SK-N-SH (cell line): Measurements from ENCODE around the gene RIPOR2. TPM values are rescaled to one million over a fixed set of nuclear protein-coding genes. Genes with fewer than 3 reads are reported as not detected.

ENCODE experiments used
- CTCF ChIA-PET: fragments of 300-600, 350-600 bp; formaldehyde crosslinking; extraction: SDS; loops from one replicate; lab custom pipeline; 2021; lab: Yijun Ruan, JAX
- POLR2A ChIA-PET: fragments of 350-600 bp; sonication (Branson Sonifier 250); formaldehyde crosslinking; extraction: SDS; loops from one replicate; lab custom pipeline; 2020; ENCODE audit warnings: antibody characterized with exemption, inconsistent platforms; lab: Yijun Ruan, JAX
- DNase-seq: peaks from one replicate; pipeline ENCODE4 v3.0.0; 2012
- H2AFZ ChIP-seq: fragments of 200-600 bp; sonication (generic); 2 replicates; pipeline ENCODE4 v1.8.1; 2016; ENCODE audit warnings: antibody characterized with exemption, mild to moderate bottlenecking, low read depth
- H3F3A ChIP-seq: fragments of 200-600 bp; sonication (generic); replicated peaks from 2 replicates; pipeline ENCODE3; 2016; ENCODE audit warnings: antibody characterized with exemption, mild to moderate bottlenecking; ENCODE audit not compliant: insufficient read depth
- H3K27ac ChIP-seq, 2 experiments: fragments of 200-500 bp in 1 of 2; fragments of 200-600 bp in 1 of 2; sonication (Bioruptor generic) in 1 of 2; sonication (generic), shearing (Covaris generic) in 1 of 2; 2 replicates each; pipeline versions ENCODE4 v1.5.1 to v1.6.1; 2014 to 2016; ENCODE audit warnings: low read depth in 2 of 2, inconsistent platforms in 1 of 2, low read length in 1 of 2, mild to moderate bottlenecking in 1 of 2, mixed read lengths in 1 of 2
- H3K27me3 ChIP-seq: fragments of 200-600 bp; sonication (generic), shearing (Covaris generic); 2 replicates; pipeline ENCODE4 v1.6.1; 2016; ENCODE audit warnings: mixed run types; ENCODE audit not compliant: insufficient read depth
- H3K36me3 ChIP-seq, 2 experiments: fragments of 200-500 bp in 1 of 2; fragments of 200-600 bp in 1 of 2; sonication (Bioruptor generic) in 1 of 2; sonication (generic) in 1 of 2; replicated peaks in 1 of 2; 2 replicates each; pipeline versions ENCODE3 to v1.5.1; 2014 to 2016; ENCODE audit warnings: low read length in 1 of 2, mild to moderate bottlenecking in 1 of 2; ENCODE audit not compliant: insufficient read depth in 2 of 2, control insufficient read depth in 1 of 2
- H3K4me1 ChIP-seq, 2 experiments: fragments of 200-500 bp in 1 of 2; fragments of 200-600 bp in 1 of 2; sonication (Bioruptor generic) in 1 of 2; sonication (generic), shearing (Covaris generic) in 1 of 2; 2 replicates each; pipeline versions ENCODE4 v1.5.1 to v1.6.1; 2014 to 2016; ENCODE audit warnings: low read depth in 1 of 2, low read length in 1 of 2, mixed run types in 1 of 2; ENCODE audit not compliant: insufficient read depth in 2 of 2, control insufficient read depth in 1 of 2
- H3K4me2 ChIP-seq: fragments of 200-600 bp; sonication (generic), shearing (Covaris generic); 2 replicates; pipeline ENCODE4 v1.6.1; 2017; ENCODE audit warnings: mixed run types
- H3K4me3 ChIP-seq, 2 experiments: fragments of 200-500 bp in 1 of 2; fragments of 200-600 bp in 1 of 2; sonication (Bioruptor generic) in 1 of 2; sonication (generic), shearing (Covaris generic) in 1 of 2; 2 replicates each; pipeline versions ENCODE4 v1.5.1 to v1.8.1; 2014 to 2016; ENCODE audit warnings: low read depth in 2 of 2, inconsistent platforms in 1 of 2, low read length in 1 of 2, mild to moderate bottlenecking in 1 of 2, mixed read lengths in 1 of 2, moderate library complexity in 1 of 2
- H3K79me2 ChIP-seq: fragments of 200-600 bp; sonication (generic); 2 replicates; pipeline ENCODE4 v1.8.1; 2017; ENCODE audit warnings: mild to moderate bottlenecking; ENCODE audit not compliant: insufficient read depth
- H3K9ac ChIP-seq: fragments of 200-600 bp; sonication (generic); 2 replicates; pipeline ENCODE4 v1.6.1; 2017; ENCODE audit warnings: mixed run types
- H3K9me2 ChIP-seq: fragments of 200-600 bp; sonication (generic); 2 replicates; pipeline ENCODE4 v1.6.1; 2017; ENCODE audit warnings: mixed run types
- H3K9me3 ChIP-seq: fragments of 200-600 bp; sonication (generic); 2 replicates; pipeline ENCODE4 v1.6.1; 2017; ENCODE audit warnings: mixed run types, mild to moderate bottlenecking, moderate library complexity
- H4K20me1 ChIP-seq: fragments of 200-600 bp; sonication (generic); 2 replicates; pipeline ENCODE4 v1.6.1; 2017; ENCODE audit warnings: mild to moderate bottlenecking, mixed run types; ENCODE audit not compliant: insufficient read depth
- ELF1 ChIP-seq: IDR thresholded peaks from 2 replicates; pipeline ENCODE4 v1.4.0; 2012
- FOXM1 ChIP-seq: IDR thresholded peaks from 2 replicates; pipeline ENCODE4 v1.4.0; 2012; ENCODE audit warnings: low read depth, mild to moderate bottlenecking
- GABPA ChIP-seq: IDR thresholded peaks from 2 replicates; pipeline ENCODE4 v1.4.0; 2012; ENCODE audit warnings: low read depth, mild to moderate bottlenecking
- GATA2 ChIP-seq: sonication (generic); formaldehyde crosslinking; IDR thresholded peaks from 2 replicates; pipeline ENCODE4 v1.5.0; 2020; ENCODE audit warnings: mild to moderate bottlenecking, missing genetic modification reagents
- MEF2A ChIP-seq: IDR thresholded peaks from 2 replicates; pipeline ENCODE4 v1.4.0; 2012; ENCODE audit warnings: low read depth, borderline replicate concordance
- MXI1 ChIP-seq: IDR thresholded peaks from 2 replicates; pipeline ENCODE4 v1.6.1; 2012; ENCODE audit warnings: mild to moderate bottlenecking, low read depth, low read length, improper control_type of control experiment
- NFIC ChIP-seq: IDR thresholded peaks from 2 replicates; pipeline ENCODE4 v1.4.0; 2012; ENCODE audit warnings: borderline replicate concordance
- TCF12 ChIP-seq: IDR thresholded peaks from 2 replicates; pipeline ENCODE4 v1.4.0; 2012
- WGBS: methylation state at CpG from one replicate; pipeline ENCODE4 v1.1.6; 2017; ENCODE audit warnings: low lambda C conversion rate; 5-methylcytosine and 5-hydroxymethylcytosine counted together
- polyA plus RNA-seq, 3 experiments: library from polyadenylated mRNA; depleted of rRNA; stranded (reverse); fragments of >200 nt; gene quantifications; 2 replicates each; pipeline ENCODE4 v1.2.3, GENCODE V29; 2012
- TF ChIP-seq, protein P1 (sequence below): IDR thresholded peaks from 2 replicates; pipeline ENCODE4 v1.4.0; 2012; ENCODE audit warnings: low read depth
- TF ChIP-seq, protein P2 (sequence below): fragments of 200-600 bp; sonication (generic); IDR thresholded peaks from 2 replicates; pipeline ENCODE4 v1.6.1; 2017; ENCODE audit warnings: antibody characterized with exemption, mild to moderate bottlenecking, moderate library complexity

RIPOR2 gene
- polyA plus RNA-seq, 1 of the 3 experiments (the other 2 are of a cell fraction), result 0.05 TPM

DNA sequence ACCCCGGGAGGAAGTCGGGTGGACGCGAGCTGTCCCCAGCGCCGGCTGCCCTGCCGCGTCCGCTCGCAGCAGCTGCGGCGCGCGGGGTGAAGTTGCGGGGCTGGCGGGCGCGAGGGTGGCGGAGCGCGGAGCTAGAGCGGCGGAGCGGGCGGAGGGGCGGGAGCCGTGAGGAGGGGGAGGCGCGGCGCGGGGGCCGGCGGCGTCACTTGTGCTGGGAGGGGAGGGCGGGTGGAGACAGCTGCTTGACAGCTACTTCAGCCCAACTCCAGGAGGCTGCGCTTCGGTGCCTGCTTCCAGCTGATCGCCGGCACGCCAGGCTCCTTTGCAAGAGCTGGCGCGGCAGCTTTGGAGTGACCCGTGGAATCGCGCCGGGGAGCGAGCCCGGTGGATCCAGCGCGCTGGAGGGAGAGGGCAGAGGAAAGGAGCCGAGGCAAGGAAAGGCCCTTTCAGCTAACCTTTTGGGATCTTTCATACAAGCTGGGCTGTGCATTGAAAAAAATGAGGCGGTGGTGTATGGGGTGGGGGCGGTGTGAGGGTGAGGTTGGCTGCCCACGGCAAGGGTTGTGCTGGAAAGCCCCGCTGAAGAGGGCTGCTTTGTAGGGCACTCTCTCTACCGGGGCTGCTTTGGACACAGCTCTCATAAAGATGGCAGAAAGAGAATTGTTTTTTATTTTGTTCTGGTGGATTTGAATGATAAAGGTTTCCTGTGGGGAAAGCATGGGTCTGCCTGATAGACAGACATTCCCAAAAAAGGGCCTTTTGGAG, 24.6 kb downstream of the RIPOR2 start:
- H3K36me3 ChIP-seq, result no peaks in the 10 kb centered on the region
- no peaks in the 10 kb centered on the region for H3K79me2 ChIP-seq
- H3K9me3 ChIP-seq, result no peaks in the 10 kb centered on the region
- H2AFZ ChIP-seq, result peak overlapping the region; percentile 86; the same call in 1 of the 2 replicates
- H3K9ac ChIP-seq, result no peak overlapping the region; the same call in 1 of the 2 replicates
- H3K9me2 ChIP-seq, result no peaks in the 10 kb centered on the region
- H3K27ac ChIP-seq, result no peak overlapping the region
- peaks cover 3% of the 10 kb centered on the region for H3F3A ChIP-seq
- ChIA-PET CTCF (interaction anchor here (0.7 to 4.3 kb wide), 8 partner anchors 12 to 313 kb away, joined by 3 to 20 read pairs (median 5); no protein-coding TSS in a partner anchor), POLR2A (no interaction called here)
- peak overlapping the region; percentile 57 to 72 for H3K4me3 ChIP-seq
- 2% methylated on average over 43 of the region's 56 CpGs for WGBS
- peak; percentile 81 for DNase-seq
- no peaks in the 10 kb centered on the region for H4K20me1 ChIP-seq
- peaks cover 0 to 12% of the 10 kb centered on the region in 2 experiments; a peak in 1 of 4 replicates for H3K4me1 ChIP-seq
- TF ChIP-seq ELF1 (no peak), MXI1 (peak; percentile 30; the same call in 1 of the 2 replicates)
- H3K27me3 ChIP-seq, result peaks cover 18% of the 10 kb centered on the region
- H3K4me2 ChIP-seq, result peak overlapping the region; percentile 91

DNA sequence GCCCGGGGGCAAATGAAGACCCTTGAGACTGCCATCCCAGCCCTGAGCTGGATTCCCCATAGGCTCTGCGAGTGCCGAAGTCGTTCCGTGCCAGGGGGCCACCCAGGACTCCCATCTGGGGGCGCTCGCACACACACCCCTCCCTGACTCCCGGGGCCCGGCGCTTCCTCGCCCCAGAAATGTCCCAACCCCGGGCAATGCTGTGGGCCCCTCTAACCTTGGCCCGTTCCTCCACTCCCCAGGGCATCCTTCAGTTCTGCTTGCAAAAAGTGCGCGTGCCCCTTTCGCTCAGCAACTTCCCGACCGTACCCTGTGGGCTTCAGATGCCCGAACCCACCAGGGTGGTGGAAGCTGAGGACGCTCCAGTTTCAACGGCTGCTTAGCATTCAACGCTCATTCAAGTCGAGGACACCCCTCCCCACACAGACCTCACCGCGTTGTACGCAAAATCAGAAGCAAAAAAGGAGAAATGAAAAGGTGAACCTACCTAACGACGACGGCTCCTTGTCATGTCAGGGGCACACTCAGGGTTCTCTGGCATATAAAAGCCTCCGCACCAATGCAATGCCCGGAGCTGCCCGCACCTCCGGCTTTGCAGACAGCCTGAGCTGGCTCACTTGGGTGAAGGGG, 25.3 kb downstream of the RIPOR2 start:
- Histone ChIP-seq H4K20me1 (no peaks in the 10 kb centered on the region), H3K9me2 (no peaks in the 10 kb centered on the region), H3K9ac (no peak overlapping the region), H3K27me3 (peaks cover 18% of the 10 kb centered on the region), H3K4me3 (peak overlapping the region; percentile 57 to 72), H3K79me2 (no peaks in the 10 kb centered on the region), H3K27ac (no peak overlapping the region), H3K4me1 (peaks cover 0 to 12% of the 10 kb centered on the region in 2 experiments; a peak in 1 of 4 replicates), H3K4me2 (peak overlapping the region; percentile 91), H2AFZ (peak overlapping the region; percentile 86; the same call in 1 of the 2 replicates), H3F3A (peaks cover 3% of the 10 kb centered on the region), H3K9me3 (no peaks in the 10 kb centered on the region), H3K36me3 (no peaks in the 10 kb centered on the region)
- DNase-seq, result peak; percentile 62
- ChIA-PET CTCF (interaction anchor here (0.6 to 4.3 kb wide), 10 partner anchors 8 to 1062 kb away, joined by 3 to 20 read pairs (median 4); no protein-coding TSS in a partner anchor), POLR2A (no interaction called here)
- 2% methylated on average over 25 of the region's 33 CpGs for WGBS
- TF ChIP-seq MEF2A (no peak), GATA2 (CRISPR knock-in tag) (no peak), NFIC (no peak), TCF12 (no peak), FOXM1 (no peak), GABPA (no peak), MXI1 (0 out of 2 replicates have a peak, but pooled peaks have one; percentile 33)
- TF ChIP-seq, protein P1, sequence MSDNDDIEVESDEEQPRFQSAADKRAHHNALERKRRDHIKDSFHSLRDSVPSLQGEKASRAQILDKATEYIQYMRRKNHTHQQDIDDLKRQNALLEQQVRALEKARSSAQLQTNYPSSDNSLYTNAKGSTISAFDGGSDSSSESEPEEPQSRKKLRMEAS, result no peak
- TF ChIP-seq, protein P2, sequence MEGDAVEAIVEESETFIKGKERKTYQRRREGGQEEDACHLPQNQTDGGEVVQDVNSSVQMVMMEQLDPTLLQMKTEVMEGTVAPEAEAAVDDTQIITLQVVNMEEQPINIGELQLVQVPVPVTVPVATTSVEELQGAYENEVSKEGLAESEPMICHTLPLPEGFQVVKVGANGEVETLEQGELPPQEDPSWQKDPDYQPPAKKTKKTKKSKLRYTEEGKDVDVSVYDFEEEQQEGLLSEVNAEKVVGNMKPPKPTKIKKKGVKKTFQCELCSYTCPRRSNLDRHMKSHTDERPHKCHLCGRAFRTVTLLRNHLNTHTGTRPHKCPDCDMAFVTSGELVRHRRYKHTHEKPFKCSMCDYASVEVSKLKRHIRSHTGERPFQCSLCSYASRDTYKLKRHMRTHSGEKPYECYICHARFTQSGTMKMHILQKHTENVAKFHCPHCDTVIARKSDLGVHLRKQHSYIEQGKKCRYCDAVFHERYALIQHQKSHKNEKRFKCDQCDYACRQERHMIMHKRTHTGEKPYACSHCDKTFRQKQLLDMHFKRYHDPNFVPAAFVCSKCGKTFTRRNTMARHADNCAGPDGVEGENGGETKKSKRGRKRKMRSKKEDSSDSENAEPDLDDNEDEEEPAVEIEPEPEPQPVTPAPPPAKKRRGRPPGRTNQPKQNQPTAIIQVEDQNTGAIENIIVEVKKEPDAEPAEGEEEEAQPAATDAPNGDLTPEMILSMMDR, result peak; percentile 36
